ENCODE results near the gene HSFX2.
"Not testable (repeated sequence)": the region's sequence is repeated elsewhere in the genome, so short reads cannot be mapped to it uniquely, and the experiment has no call there.

Gene HSFX2

DNA sequence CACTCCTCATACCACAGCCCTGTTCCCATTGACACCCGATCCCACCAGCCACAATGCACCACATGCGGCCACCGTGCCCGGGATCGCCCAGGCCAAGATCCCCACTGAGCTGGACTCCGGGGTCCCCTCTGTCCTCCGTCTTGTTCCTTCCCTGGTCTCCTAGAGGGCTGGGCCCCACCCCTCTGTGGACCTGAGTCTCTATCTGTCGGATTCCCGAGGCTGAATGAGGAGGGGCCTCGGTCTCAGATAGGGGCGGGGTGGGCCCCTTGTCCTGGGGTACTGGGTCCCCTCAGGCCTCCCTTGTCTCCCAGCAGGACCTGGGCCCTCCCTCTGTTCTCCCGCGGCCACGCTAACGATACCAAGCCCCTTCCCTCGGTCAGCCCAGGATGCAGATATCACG is 9.5 kb downstream of the HSFX2 start:
- H3K9ac ChIP-seq (ENCODE audit: low read length); H3K4me1 ChIP-seq (ENCODE audit: insufficient read depth, low read length); H3K27me3 ChIP-seq (ENCODE audit: control insufficient read depth in 1 of 2, insufficient read depth in 2 of 2, low read length in 2 of 2); H3K36me3 ChIP-seq (ENCODE audit: insufficient read depth, low read length); H3K9me3 ChIP-seq (ENCODE audit: low read length); H3K4me3 ChIP-seq (ENCODE audit: low read depth in 1 of 2, low read length in 2 of 2); H3K27ac ChIP-seq (ENCODE audit: low read depth, low read length): not testable (repeated sequence)

DNA sequence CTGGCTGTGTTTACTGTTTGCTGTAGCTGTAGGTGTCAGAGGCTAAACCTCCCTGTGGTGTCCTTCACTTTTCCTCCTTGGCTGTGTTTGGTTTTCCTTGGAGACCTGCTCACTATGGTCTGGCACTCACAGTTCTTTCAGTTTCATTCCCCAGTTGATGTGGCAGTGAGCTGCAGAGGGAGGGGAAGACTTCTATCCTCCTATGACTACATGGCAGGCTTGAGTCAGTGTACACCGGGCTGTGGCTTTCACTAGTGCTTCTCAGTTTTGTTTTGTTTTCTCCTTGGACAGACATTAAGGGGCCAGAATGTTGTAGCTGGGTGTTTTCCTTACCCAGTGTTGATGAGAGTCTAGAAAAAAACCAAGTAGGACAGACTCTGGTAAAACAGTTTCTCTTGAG is 21.7 kb downstream of the HSFX2 start:
- H3K4me3 ChIP-seq (ENCODE audit: low read depth in 1 of 2, low read length in 2 of 2); H3K36me3 ChIP-seq (ENCODE audit: insufficient read depth, low read length); H3K9me3 ChIP-seq (ENCODE audit: low read length); H3K27ac ChIP-seq (ENCODE audit: low read depth, low read length); H3K4me1 ChIP-seq (ENCODE audit: insufficient read depth, low read length); H3K27me3 ChIP-seq (ENCODE audit: control insufficient read depth in 1 of 2, insufficient read depth in 2 of 2, low read length in 2 of 2); H3K9ac ChIP-seq (ENCODE audit: low read length): not testable (repeated sequence)

DNA sequence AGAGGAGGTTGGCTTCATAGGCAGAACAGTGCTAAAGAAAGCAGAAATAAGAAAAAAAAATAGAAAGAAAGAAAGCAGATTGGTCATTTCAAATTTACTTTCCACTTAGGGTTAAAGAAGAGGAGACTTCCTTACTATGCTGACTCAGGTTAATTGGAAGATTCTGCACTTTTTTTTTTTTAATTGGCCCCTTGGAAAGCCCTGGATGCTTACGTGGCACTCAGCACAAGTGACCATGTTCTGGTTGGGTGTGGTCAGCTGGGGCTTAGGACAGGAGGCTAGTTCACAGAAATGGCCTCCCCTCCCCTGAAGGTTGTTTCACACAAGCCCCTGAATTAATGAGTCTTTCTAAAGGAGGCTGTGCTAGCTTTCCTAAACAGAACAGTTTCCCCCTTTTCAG is 22.4 kb downstream of the HSFX2 start:
- Histone ChIP-seq H3K9me3 (ENCODE audit: low read length) (no peaks in the 10 kb centered on the region), H3K36me3 (ENCODE audit: insufficient read depth, low read length) (no peaks in the 10 kb centered on the region), H3K4me1 (ENCODE audit: insufficient read depth, low read length) (no peaks in the 10 kb centered on the region), H3K27me3 (ENCODE audit: control insufficient read depth in 1 of 2, insufficient read depth in 2 of 2, low read length in 2 of 2) (peaks cover 0 to 3% of the 10 kb centered on the region in 2 donors), H3K9ac (ENCODE audit: low read length) (no peak overlapping the region), H3K27ac (ENCODE audit: low read depth, low read length) (no peak overlapping the region), H3K4me3 (ENCODE audit: low read depth in 1 of 2, low read length in 2 of 2) (no peak overlapping the region)

DNA sequence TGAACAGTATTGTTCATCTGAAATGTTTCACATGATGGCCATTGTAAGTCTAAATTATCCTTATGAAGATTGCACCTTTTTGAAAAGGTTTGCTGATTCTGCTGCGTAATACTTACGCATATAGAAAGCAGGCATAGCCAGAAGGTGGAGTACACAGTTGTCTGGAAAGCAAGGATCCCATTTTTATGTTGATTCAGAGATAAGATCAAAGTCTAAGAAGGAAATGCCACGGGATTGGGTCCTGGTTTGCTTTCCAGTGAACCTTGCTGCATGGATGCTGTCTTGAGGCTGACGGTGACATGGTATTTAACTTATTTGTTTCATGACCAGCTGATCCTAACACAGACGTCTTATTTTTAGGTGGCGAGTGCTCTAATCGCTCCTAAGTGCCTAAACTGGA is 23.3 kb downstream of the HSFX2 start:
- Histone ChIP-seq H3K27me3 (ENCODE audit: control insufficient read depth in 1 of 2, insufficient read depth in 2 of 2, low read length in 2 of 2) (peaks cover 0 to 6% of the 10 kb centered on the region in 2 donors), H3K4me3 (ENCODE audit: low read depth in 1 of 2, low read length in 2 of 2) (no peak overlapping the region), H3K9ac (ENCODE audit: low read length) (no peak overlapping the region), H3K9me3 (ENCODE audit: low read length) (no peaks in the 10 kb centered on the region), H3K27ac (ENCODE audit: low read depth, low read length) (no peak overlapping the region), H3K36me3 (ENCODE audit: insufficient read depth, low read length) (no peaks in the 10 kb centered on the region), H3K4me1 (ENCODE audit: insufficient read depth, low read length) (no peaks in the 10 kb centered on the region)

DNA sequence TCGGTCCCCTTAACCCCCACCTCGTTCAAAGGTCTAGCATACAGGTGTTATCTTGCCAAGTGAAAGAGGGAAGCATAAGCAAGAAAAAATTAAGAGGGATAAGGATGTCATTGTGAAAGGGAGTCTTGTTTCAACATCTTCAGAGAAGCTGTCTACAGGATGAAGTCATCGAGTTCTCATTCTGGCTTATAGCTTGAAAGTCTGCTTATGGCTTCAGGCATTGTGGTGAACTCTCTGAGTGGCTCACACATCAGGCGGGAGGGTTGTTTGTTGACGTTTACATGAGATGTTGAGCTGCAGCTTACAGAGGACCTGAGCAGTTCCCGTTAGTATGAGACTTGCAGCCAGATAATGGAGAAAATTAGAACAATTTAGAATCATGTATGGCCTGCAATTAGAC is 24.4 kb downstream of the HSFX2 start:
- peaks cover 0 to 6% of the 10 kb centered on the region in 2 donors for H3K27me3 ChIP-seq (ENCODE audit: control insufficient read depth in 1 of 2, insufficient read depth in 2 of 2, low read length in 2 of 2)
- H3K27ac ChIP-seq (ENCODE audit: low read depth, low read length) = no peak overlapping the region
- H3K4me3 ChIP-seq (ENCODE audit: low read depth in 1 of 2, low read length in 2 of 2) = no peak overlapping the region
- H3K9ac ChIP-seq (ENCODE audit: low read length) = no peak overlapping the region
- H3K36me3 ChIP-seq (ENCODE audit: insufficient read depth, low read length) = no peaks in the 10 kb centered on the region
- no peaks in the 10 kb centered on the region for H3K9me3 ChIP-seq (ENCODE audit: low read length)
- no peaks in the 10 kb centered on the region for H3K4me1 ChIP-seq (ENCODE audit: insufficient read depth, low read length)

DNA sequence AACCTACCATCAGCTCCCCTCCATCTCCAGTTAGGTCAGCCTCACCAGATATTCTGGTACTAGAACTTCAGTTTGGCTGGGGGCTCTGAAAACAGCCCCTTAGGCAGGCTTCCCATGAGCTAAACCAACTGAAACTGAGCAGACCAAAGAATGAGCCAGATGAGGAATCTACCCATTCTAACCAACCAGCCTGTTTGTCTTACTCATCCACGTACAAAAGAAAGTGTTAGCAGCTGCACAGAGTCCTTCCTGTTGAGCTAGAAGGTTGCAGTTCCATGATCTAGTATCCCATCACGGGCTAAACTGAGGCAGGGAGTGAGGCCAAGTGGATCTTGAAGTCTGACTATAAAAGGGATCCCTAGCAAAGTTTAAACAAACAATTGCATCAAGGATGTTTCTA is 25.3 kb downstream of the HSFX2 start:
- Histone ChIP-seq H3K27ac (ENCODE audit: low read depth, low read length) (no peak overlapping the region), H3K4me3 (ENCODE audit: low read depth in 1 of 2, low read length in 2 of 2) (no peak overlapping the region), H3K9me3 (ENCODE audit: low read length) (no peaks in the 10 kb centered on the region), H3K4me1 (ENCODE audit: insufficient read depth, low read length) (no peaks in the 10 kb centered on the region), H3K9ac (ENCODE audit: low read length) (no peak overlapping the region), H3K36me3 (ENCODE audit: insufficient read depth, low read length) (no peaks in the 10 kb centered on the region), H3K27me3 (ENCODE audit: control insufficient read depth in 1 of 2, insufficient read depth in 2 of 2, low read length in 2 of 2) (peaks cover 0 to 6% of the 10 kb centered on the region in 2 donors)

DNA sequence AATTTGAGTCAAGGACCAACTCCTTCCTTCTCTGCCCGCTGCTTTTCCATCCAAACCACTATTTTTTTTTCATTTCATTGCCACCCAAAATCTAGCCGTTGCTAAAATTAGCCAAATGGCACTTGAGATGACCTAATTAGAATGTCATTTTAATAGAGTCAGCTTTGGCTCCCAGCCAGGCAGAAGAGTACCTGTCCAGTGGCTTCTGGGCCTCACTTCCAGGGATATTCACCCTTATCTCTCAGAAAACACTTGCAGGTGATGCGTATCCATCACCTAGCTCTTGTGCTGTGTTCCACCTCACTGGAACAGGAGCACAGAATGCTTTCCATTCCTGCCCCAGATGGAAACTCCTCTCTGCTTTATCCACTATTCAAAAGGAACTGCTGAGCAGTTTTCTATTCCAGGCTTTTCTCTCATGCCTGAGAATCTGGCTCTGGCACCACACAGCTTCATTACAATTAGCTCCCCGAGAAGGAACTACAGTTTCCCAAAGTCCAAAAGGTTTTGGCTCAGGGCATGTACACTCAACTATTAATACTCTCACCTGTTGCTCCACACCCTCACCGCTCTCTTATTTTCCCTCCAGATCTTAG is 26.3 kb downstream of the HSFX2 start:
- Histone ChIP-seq H3K4me1 (ENCODE audit: insufficient read depth, low read length) (no peaks in the 10 kb centered on the region), H3K36me3 (ENCODE audit: insufficient read depth, low read length) (no peaks in the 10 kb centered on the region), H3K9me3 (ENCODE audit: low read length) (no peaks in the 10 kb centered on the region), H3K4me3 (ENCODE audit: low read depth in 1 of 2, low read length in 2 of 2) (no peak overlapping the region), H3K27ac (ENCODE audit: low read depth, low read length) (no peak overlapping the region), H3K27me3 (ENCODE audit: control insufficient read depth in 1 of 2, insufficient read depth in 2 of 2, low read length in 2 of 2) (peaks cover 0 to 6% of the 10 kb centered on the region in 2 donors), H3K9ac (ENCODE audit: low read length) (no peak overlapping the region)

DNA sequence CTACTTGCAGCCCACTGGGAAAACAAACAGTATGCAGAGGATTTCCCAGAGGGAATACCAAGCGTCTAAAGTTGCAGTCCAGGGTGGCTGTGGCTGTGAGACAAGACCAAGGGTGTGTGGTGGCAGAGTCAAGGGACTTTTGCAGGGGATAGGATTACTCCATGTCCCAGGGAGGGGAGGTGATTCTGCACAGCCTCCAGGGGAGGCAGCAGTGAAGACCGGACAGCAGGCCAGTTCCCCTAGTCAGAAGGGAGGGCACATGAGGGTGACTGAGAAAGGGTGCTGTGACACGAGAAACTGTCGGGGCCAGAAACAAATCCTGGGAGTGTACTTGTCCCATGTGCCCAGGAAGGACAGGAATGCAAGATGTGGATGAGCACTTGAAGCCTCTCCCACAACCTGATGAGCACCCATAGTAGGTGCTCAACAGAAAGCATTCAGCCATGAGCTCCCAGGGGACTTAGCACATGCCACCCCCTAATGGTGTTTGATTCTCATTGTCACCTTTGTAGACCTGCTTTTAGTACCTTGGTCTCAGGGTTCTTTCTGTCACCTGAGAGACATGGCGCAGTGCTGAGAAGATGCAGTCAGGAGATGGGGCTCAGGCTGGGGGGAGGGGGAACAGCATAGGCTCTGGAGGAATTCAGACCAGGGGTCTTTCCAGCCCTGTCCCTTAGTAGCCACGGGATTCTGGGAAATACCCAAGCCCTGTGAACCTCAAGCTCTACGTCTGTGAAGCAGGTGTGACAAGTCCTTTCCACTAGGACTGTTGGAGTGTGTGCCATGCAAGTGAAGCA is 27.3 kb downstream of the HSFX2 start:
- Histone ChIP-seq H3K4me3 (ENCODE audit: low read depth in 1 of 2, low read length in 2 of 2) (no peak overlapping the region), H3K9me3 (ENCODE audit: low read length) (no peaks in the 10 kb centered on the region), H3K4me1 (ENCODE audit: insufficient read depth, low read length) (no peaks in the 10 kb centered on the region), H3K36me3 (ENCODE audit: insufficient read depth, low read length) (no peaks in the 10 kb centered on the region), H3K27ac (ENCODE audit: low read depth, low read length) (no peak overlapping the region), H3K27me3 (ENCODE audit: control insufficient read depth in 1 of 2, insufficient read depth in 2 of 2, low read length in 2 of 2) (peaks cover 0 to 6% of the 10 kb centered on the region in 2 donors), H3K9ac (ENCODE audit: low read length) (no peak overlapping the region)

DNA sequence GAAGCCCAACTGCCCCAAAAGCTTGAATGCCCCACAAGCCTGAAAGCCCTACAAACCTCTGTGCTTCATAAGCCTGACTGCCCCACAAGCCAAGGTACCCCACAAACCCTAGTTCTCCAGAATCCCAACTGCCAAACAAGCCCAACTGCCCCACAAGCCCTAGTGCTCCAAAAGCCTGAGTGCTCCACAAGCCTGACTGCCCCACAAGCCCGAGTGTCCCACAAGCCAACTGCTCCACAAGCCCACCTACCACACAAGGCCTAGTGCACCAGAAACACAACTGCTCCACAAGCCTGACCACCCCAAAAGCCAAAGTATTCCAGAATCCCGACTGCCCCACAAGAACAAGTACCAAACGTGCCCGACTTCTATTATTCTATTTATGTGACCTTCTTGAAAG is 31.8 kb downstream of the HSFX2 start:
- Histone ChIP-seq H3K36me3 (ENCODE audit: insufficient read depth, low read length) (no peaks in the 10 kb centered on the region), H3K27ac (ENCODE audit: low read depth, low read length) (no peak overlapping the region), H3K9ac (ENCODE audit: low read length) (no peak overlapping the region), H3K9me3 (ENCODE audit: low read length) (no peaks in the 10 kb centered on the region), H3K4me3 (ENCODE audit: low read depth in 1 of 2, low read length in 2 of 2) (no peak overlapping the region), H3K4me1 (ENCODE audit: insufficient read depth, low read length) (no peaks in the 10 kb centered on the region), H3K27me3 (ENCODE audit: control insufficient read depth in 1 of 2, insufficient read depth in 2 of 2, low read length in 2 of 2) (peaks cover 0 to 6% of the 10 kb centered on the region in 2 donors)

DNA sequence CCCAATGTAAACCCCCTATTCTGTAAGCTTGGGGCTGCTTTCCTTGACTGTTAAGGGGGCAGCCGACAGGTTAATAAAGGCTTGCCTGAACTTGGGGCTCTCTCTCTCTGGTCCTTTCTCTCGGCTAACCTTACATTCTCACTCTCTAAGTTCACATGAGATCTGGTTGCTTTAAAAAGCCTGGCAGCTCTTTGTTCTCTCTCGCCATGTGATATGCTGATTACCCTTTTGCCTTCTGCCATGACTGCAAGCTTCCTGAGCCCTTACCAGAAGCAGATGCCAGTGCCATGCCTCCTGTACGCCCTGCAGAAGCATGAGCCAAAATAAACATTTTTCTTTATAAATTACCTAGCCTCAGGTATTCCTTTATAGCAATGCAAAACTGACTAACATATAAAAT is 39.9 kb downstream of the HSFX2 start:
- H3K9ac ChIP-seq (ENCODE audit: low read length); H3K36me3 ChIP-seq (ENCODE audit: insufficient read depth, low read length); H3K9me3 ChIP-seq (ENCODE audit: low read length); H3K27me3 ChIP-seq (ENCODE audit: control insufficient read depth in 1 of 2, insufficient read depth in 2 of 2, low read length in 2 of 2); H3K4me1 ChIP-seq (ENCODE audit: insufficient read depth, low read length); H3K4me3 ChIP-seq (ENCODE audit: low read depth in 1 of 2, low read length in 2 of 2); H3K27ac ChIP-seq (ENCODE audit: low read depth, low read length): not testable (repeated sequence)

DNA sequence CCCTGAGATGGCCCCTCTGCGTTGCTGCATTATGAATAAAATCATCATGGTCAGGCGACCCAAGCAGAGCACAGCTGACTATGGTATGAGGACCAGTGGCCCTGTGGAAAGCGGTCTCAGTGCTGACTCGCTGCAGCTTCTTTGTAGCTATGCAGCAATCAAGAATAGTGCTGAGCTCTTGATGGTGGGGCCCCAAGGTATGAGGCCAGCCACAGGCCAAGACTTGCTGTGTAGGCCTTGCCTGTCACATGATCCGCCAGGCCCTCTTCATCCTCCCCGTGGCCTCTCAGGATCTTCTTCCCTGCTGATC is 43.2 kb downstream of the HSFX2 start:
- H3K27me3 ChIP-seq (ENCODE audit: control insufficient read depth in 1 of 2, insufficient read depth in 2 of 2, low read length in 2 of 2); H3K9me3 ChIP-seq (ENCODE audit: low read length); H3K36me3 ChIP-seq (ENCODE audit: insufficient read depth, low read length); H3K4me1 ChIP-seq (ENCODE audit: insufficient read depth, low read length); H3K4me3 ChIP-seq (ENCODE audit: low read depth in 1 of 2, low read length in 2 of 2); H3K27ac ChIP-seq (ENCODE audit: low read depth, low read length); H3K9ac ChIP-seq (ENCODE audit: low read length): not testable (repeated sequence)

DNA sequence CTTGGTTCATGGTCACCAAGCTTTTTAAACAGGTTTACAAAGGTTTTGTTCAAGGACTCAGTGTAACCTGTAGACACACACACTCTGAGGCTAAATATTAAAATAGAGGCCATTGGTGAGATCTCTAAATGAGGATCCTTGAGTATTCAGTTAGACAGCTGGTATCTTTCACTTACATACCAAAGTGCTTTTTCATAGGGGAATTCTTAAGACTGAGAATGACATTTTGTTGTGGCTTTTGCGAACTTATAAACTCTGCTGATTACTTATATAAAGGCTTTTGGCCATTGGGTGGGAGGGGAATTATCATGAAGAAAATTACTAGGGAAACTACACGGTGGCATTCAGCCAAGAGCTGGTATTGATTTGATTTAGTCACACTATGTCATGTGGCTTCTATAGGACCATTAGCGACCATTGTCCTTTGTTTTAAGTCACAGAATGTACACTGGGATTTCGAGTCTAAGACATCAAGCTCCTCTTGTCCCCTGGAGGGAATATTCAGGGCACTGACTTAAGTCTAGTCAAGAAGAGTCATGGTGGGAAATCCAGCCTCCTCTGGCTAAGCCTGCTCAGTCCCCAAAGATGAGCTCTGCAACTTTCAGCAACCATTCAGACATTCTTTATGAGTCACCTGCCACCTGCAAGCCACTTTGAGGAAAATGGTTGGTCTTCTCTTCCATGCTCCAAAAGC is 43.7 kb downstream of the HSFX2 start:
- not testable (repeated sequence) for H3K9ac ChIP-seq (ENCODE audit: low read length); H3K36me3 ChIP-seq (ENCODE audit: insufficient read depth, low read length); H3K4me1 ChIP-seq (ENCODE audit: insufficient read depth, low read length); H3K27me3 ChIP-seq (ENCODE audit: control insufficient read depth in 1 of 2, insufficient read depth in 2 of 2, low read length in 2 of 2); H3K27ac ChIP-seq (ENCODE audit: low read depth, low read length); H3K9me3 ChIP-seq (ENCODE audit: low read length); H3K4me3 ChIP-seq (ENCODE audit: low read depth in 1 of 2, low read length in 2 of 2)

All from muscle layer of colon (tissue), 2 donors.